ENCODE results near the gene PUM1. TPM values are rescaled to one million over a fixed set of nuclear protein-coding genes. Genes with fewer than 3 reads are reported as not detected.
"Not testable (repeated sequence)": the region's sequence is repeated elsewhere in the genome, so short reads cannot be mapped to it uniquely, and the experiment has no call there.

PUM1 gene
- total RNA-seq, 1 experiment from 2014 or later = 109 TPM

- CTCF ChIA-PET; in situ Hi-C loops (cut with HindIII; ENCODE audit: low pct_unique_long_range_greater_than_20kb, low sequenced_read_pairs); H3K27me3 ChIP-seq (ENCODE audit: control insufficient read depth, insufficient read depth, low read length); H3K4me1 ChIP-seq (ENCODE audit: control insufficient read depth, insufficient read depth, low read length); intact Hi-C loops (cut with micrococcal nuclease; ENCODE audit: unreplicated experiment); BruUV-seq (replicated peaks); H3K4me3 ChIP-seq (ENCODE audit: low read depth in 2 of 2, low read length in 2 of 2); ATAC-seq; H3K9me3 ChIP-seq (ENCODE audit: control insufficient read depth, insufficient read depth, low read depth, low read length); DNase-seq (ENCODE audit: low read depth, low spot score); H3K27ac ChIP-seq (ENCODE audit: low read length): not testable (repeated sequence)
- H3K36me3 ChIP-seq (ENCODE audit: control insufficient read depth, insufficient read depth, low read length) = peaks cover 16% of the 10 kb centered on the region; the same call in 1 of the 2 replicates
- POLR2A ChIA-PET = interaction anchor here (0.6 kb wide), 1 partner anchor 12 kb away, joined by 3 read pairs; no protein-coding TSS in a partner anchor
Observed at GRCh38 chr1:31052613-31053012, 12.9 kb downstream of the PUM1 start.

GRCh38 chr1:31051611-31052010 is 13.9 kb downstream of the PUM1 start:
- Histone ChIP-seq H3K4me1 (ENCODE audit: control insufficient read depth, insufficient read depth, low read length) (no peaks in the 10 kb centered on the region), H3K27me3 (ENCODE audit: control insufficient read depth, insufficient read depth, low read length) (no peaks in the 10 kb centered on the region), H3K27ac (ENCODE audit: low read length) (no peak overlapping the region), H3K4me3 (ENCODE audit: low read depth in 2 of 2, low read length in 2 of 2) (no peak overlapping the region), H3K36me3 (ENCODE audit: control insufficient read depth, insufficient read depth, low read length) (peaks cover 16% of the 10 kb centered on the region; the same call in 1 of the 2 replicates), H3K9me3 (ENCODE audit: control insufficient read depth, insufficient read depth, low read depth, low read length) (no peaks in the 10 kb centered on the region)
- in situ Hi-C loops (cut with HindIII; ENCODE audit: low pct_unique_long_range_greater_than_20kb, low sequenced_read_pairs) = no loop called here
- intact Hi-C loops (cut with micrococcal nuclease; ENCODE audit: unreplicated experiment) = no loop called here
- ATAC-seq (no peak), DNase-seq (ENCODE audit: low read depth, low spot score) (no peak)
- POLR2A ChIA-PET = interaction anchor here (0.5 kb wide), 1 partner anchor 13 kb away, joined by 6 read pairs; no protein-coding TSS in a partner anchor
- TSS peak; percentile 18 for BruUV-seq (replicated peaks)
- no peak for TF ChIP-seq CTCF (IDR thresholded peaks at IDR 0.05)
- TF ChIP-seq SIN3A (IDR thresholded peaks at IDR 0.05; ENCODE audit: borderline replicate concordance, insufficient read depth, low read depth, low read length) = no peak
- no peak for TF ChIP-seq TCF7L2 (IDR thresholded peaks at IDR 0.05; ENCODE audit: low read depth, low read length)
- TF ChIP-seq POLR2AphosphoS5 (IDR thresholded peaks at IDR 0.05; ENCODE audit: low read depth, low read length) = no peak
- no peak for TF ChIP-seq REST (IDR thresholded peaks at IDR 0.05; ENCODE audit: insufficient read depth in 1 of 2, low read depth in 2 of 2, low read length in 1 of 2)
- CTCF ChIA-PET = no interaction called here

- H3K4me1 ChIP-seq (ENCODE audit: control insufficient read depth, insufficient read depth, low read length); ATAC-seq; DNase-seq (ENCODE audit: low read depth, low spot score); H3K9me3 ChIP-seq (ENCODE audit: control insufficient read depth, insufficient read depth, low read depth, low read length); H3K27me3 ChIP-seq (ENCODE audit: control insufficient read depth, insufficient read depth, low read length); in situ Hi-C loops (cut with HindIII; ENCODE audit: low pct_unique_long_range_greater_than_20kb, low sequenced_read_pairs); POLR2A ChIA-PET; CTCF ChIA-PET; H3K4me3 ChIP-seq (ENCODE audit: low read depth in 2 of 2, low read length in 2 of 2); H3K36me3 ChIP-seq (ENCODE audit: control insufficient read depth, insufficient read depth, low read length); intact Hi-C loops (cut with micrococcal nuclease; ENCODE audit: unreplicated experiment); H3K27ac ChIP-seq (ENCODE audit: low read length); BruUV-seq (replicated peaks): not testable (repeated sequence)
Observed at GRCh38 chr1:31047507-31047906, 18.0 kb downstream of the PUM1 start.

Measured in Panc1 (cell line).